ENCODE data around the gene LRRC45. TPM values are rescaled to one million over a fixed set of nuclear protein-coding genes. Genes with fewer than 3 reads are reported as not detected.
A peak's percentile ranks its signal among the peaks of the same experiment; 100 is the strongest.

The LRRC45 gene
- total and polyA plus RNA-seq, 2 of the 4 experiments (the other 2 are of a cell fraction) = 7.2 to 10.2 TPM

GRCh38 chr17:82042649-82043048, 19.5 kb downstream of the LRRC45 start:
- Histone ChIP-seq H3K4me2 (ENCODE audit: low read depth, low read length) (no peak overlapping the region), H3K9me1 (ENCODE audit: insufficient read depth, low read length) (peaks cover 9% of the 10 kb centered on the region), H4K8ac (ENCODE audit: low read depth in 2 of 2, low read length in 2 of 2) (no peak overlapping the region), H2BK5ac (ENCODE audit: low read depth, low read length, poor library complexity, severe bottlenecking) (no peak overlapping the region), H3K18ac (ENCODE audit: low read depth, low read length) (no peak overlapping the region), H3K27me3 (ENCODE audit: control insufficient read depth, insufficient read depth, low read length) (no peaks in the 10 kb centered on the region), H2BK120ac (ENCODE audit: low read depth, low read length) (no peak overlapping the region), H3K36me3 (ENCODE audit: control insufficient read depth, insufficient read depth, low read length) (peaks cover 9% of the 10 kb centered on the region), H2BK20ac (ENCODE audit: low read depth, low read length) (no peak overlapping the region), H4K91ac (ENCODE audit: insufficient read depth, low read depth, low read length) (no peak overlapping the region), H2AK5ac (ENCODE audit: low read depth, low read length) (no peak overlapping the region), H3K9me3 (ENCODE audit: control insufficient read depth, insufficient read depth, low read length) (no peaks in the 10 kb centered on the region), H3K4ac (ENCODE audit: low read depth, low read length) (no peak overlapping the region), H3K9ac (ENCODE audit: low read depth, low read length) (no peak overlapping the region), H3K14ac (replicated peaks; ENCODE audit: low read depth, low read length) (no peak overlapping the region), H2BK15ac (ENCODE audit: low read depth, low read length) (no peak overlapping the region), H3K56ac (ENCODE audit: extremely low read depth, insufficient read depth, low read length) (no peak overlapping the region), H3K79me1 (ENCODE audit: low read depth in 1 of 2, low read length in 2 of 2) (no peaks in the 10 kb centered on the region), H2AFZ (replicated peaks; ENCODE audit: low read length, poor library complexity) (peak overlapping the region; percentile 67), H3K4me1 (ENCODE audit: control insufficient read depth, insufficient read depth, low read length) (no peaks in the 10 kb centered on the region), H3K4me3 (ENCODE audit: insufficient read depth, low read depth, low read length) (no peak overlapping the region), H2AK9ac (replicated peaks; ENCODE audit: low read depth, low read length, poor library complexity) (peak overlapping the region; percentile 42), H4K5ac (ENCODE audit: low read depth, low read length) (no peak overlapping the region), H3K27ac (ENCODE audit: insufficient read depth, low read length) (no peak overlapping the region), H3K23ac (ENCODE audit: low read depth, low read length) (no peak overlapping the region), H4K20me1 (ENCODE audit: insufficient read depth, low read length) (peaks cover 3% of the 10 kb centered on the region)
- ATAC-seq (ENCODE audit: low read depth) (no peak), DNase-seq (no peak)
- no peak for TF ChIP-seq POLR2A (IDR thresholded peaks at IDR 0.05; ENCODE audit: low read depth, low read length)
- no TSS peak for BruUV-seq (replicated peaks)
- intact Hi-C loops (cut with micrococcal nuclease) = no loop called here
- in situ Hi-C loops (cut with MboI; ENCODE audit: low sequenced_read_pairs) = no loop called here
- CTCF ChIA-PET = no interaction called here
- POLR2A ChIA-PET (ENCODE audit: unreplicated experiment) = no interaction called here
- dilution Hi-C loops (cut with HindIII; ENCODE audit: low sequenced_read_pairs, unreplicated experiment) = no loop called here
- 78% methylated on average over 9 of the region's 9 CpGs; no CpG with 5 or more reads in 1 of the 2 experiments for WGBS, 2 experiments (ENCODE audit: extremely low coverage in 2 of 2, insufficient read length in 1 of 2)

Measured in IMR-90 (cell line).